Heart right ventricle (tissue), 16 donors: ENCODE data around the gene ZNF521. TPM values are rescaled to one million over a fixed set of nuclear protein-coding genes. Genes with fewer than 3 reads are reported as not detected.

Source experiments
- ATAC-seq, 8 donors: fragments of 200-7000 bp; cut with Tn5 transposase; one replicate each; pipeline ENCODE4 v1.9.1; 2020; ENCODE audit warnings: mild to moderate bottlenecking in 8 of 8, moderate library complexity in 8 of 8, moderate number of reproducible peaks in 1 of 8
- DNase-seq, 2 donors: peaks; one replicate each; pipeline ENCODE4 v3.0.0-alpha.2; 2020
- H3K27ac ChIP-seq, 10 donors: fragments of 200-600 bp; sonication (generic) in 2 of 10; one replicate each; pipeline versions ENCODE4 v1.5.0 to v1.8.0; 2020 to 2022; ENCODE audit warnings: mild to moderate bottlenecking in 3 of 10
- H3K27me3 ChIP-seq, 7 donors: fragments of 200-600 bp; one replicate each; pipeline ENCODE4 v1.8.0; 2021 to 2022; ENCODE audit warnings: mild to moderate bottlenecking in 2 of 7
- H3K36me3 ChIP-seq, 9 donors: fragments of 200-600 bp; sonication (generic) in 1 of 9; one replicate each; pipeline versions ENCODE4 v1.5.0 to v1.8.0; 2020 to 2022; ENCODE audit warnings: mild to moderate bottlenecking in 2 of 9
- H3K4me1 ChIP-seq, 9 donors: fragments of 200-600 bp; sonication (generic) in 1 of 9; one replicate each; pipeline versions ENCODE4 v1.5.0 to v1.8.0; 2020 to 2022; ENCODE audit warnings: mild to moderate bottlenecking in 4 of 9
- H3K4me3 ChIP-seq, 10 donors: fragments of 200-600 bp; sonication (generic) in 2 of 10; one replicate each; pipeline versions ENCODE4 v1.5.0 to v1.8.0; 2020 to 2022; ENCODE audit warnings: mild to moderate bottlenecking in 7 of 10, moderate library complexity in 2 of 10
- H3K9me3 ChIP-seq, 11 donors: fragments of 200-600 bp in 10 of 11; sonication (generic) in 2 of 11; one replicate each; pipeline versions ENCODE4 v1.5.0 to v1.8.0; 2013 to 2022; ENCODE audit warnings: mild to moderate bottlenecking in 2 of 11, control low read depth in 1 of 11, moderate library complexity in 1 of 11
- CTCF ChIP-seq, 9 donors: fragments of 200-600 bp; sonication (generic) in 2 of 9; IDR thresholded peaks; one replicate each; pipeline versions ENCODE4 v1.5.0 to v1.8.0; 2021 to 2022; ENCODE audit warnings: antibody characterized with exemption in 9 of 9, mild to moderate bottlenecking in 5 of 9, moderate library complexity in 1 of 9
- WGBS, 2 donors: extraction: QIAGEN DNeasy Blood & Tissue Kit; methylation state at CpG; one replicate each; pipeline ENCODE4 v1.1.7; 2013; ENCODE audit warnings: inconsistent platforms in 1 of 2; 5-methylcytosine and 5-hydroxymethylcytosine counted together
- intact Hi-C, 10 donors: fragments of 100-400 bp; cut with DNase I; formaldehyde crosslinking; loops; one replicate each; pipeline versions ENCODE4 v1.11.1 to v1.14.2; 2022
- polyA plus RNA-seq, 2 donors: library from polyadenylated mRNA; stranded (reverse); fragments of 200-250 nt; gene quantifications; one replicate each; pipeline ENCODE4 v1.2.3, GENCODE V29; 2013
- total RNA-seq, 10 donors: library from RNA; stranded (reverse); fragmentation: NEBNext Ultra II Directional in 3 of 10; extraction: Animal tissue kit (Norgen Biotek cat#: 25700) in 3 of 10; gene quantifications; one replicate each; pipeline versions ENCODE4 v1.2.1 to v1.2.4, GENCODE V29; 2021 to 2023
- donor health status: Arrhythmogenic right ventricular cardiomyopathy.
- donor health status: ischemic (EF 13 %, LVEDD 7.1; RV severe dilation, severe dysfunction).
- donor health status: healthy with polysubstance abuse.
- donor health status: DM: no; HTN: yes; CAD: no.
- donor health status: DM: no; HTN: no; CAD: no.
- donor health status: ischemic (EF 25% LVEDD 6.9; RV normal size, moderate dysfunction).
- donor health status: ischemic (EF 25% LVEDD 5.7; RV mildly dilated, moderate dysfunction).
- donor health status: healthy.
- donor health status: DM: yes; HTN: yes; CAD: no.
- donor health status: Ischemic cardiomyopathy.
- donor health status: ischemic (EF 35%, LVEDD 5.7; RV mildly dilated, moderate dysfunction).
- donor health status: nonischemic (EF 11% LVEDD 7.7; RV severe dilation, severe dysfunction).
- donor health status: DM: yes; HTN: yes; CAD: no.
- donor health status: PGD.
- donor health status: ischemic (EF 29% LVEDD 5.4; RV normal size, mild dysfunction).
- donor health status: nonischemic (EF 23%, LVEDD 6.1; RV moderate dilation, normal function).

The ZNF521 gene
- total and polyA plus RNA-seq, 12 donors = 3.3 to 26.4 (median 15.5) TPM

GRCh38 chr18:25283781-25284180, 68.2 kb downstream of the ZNF521 start:
- WGBS, 2 donors = 36 to 57% methylated on average over 2 of the region's 2 CpGs
- no peaks in the 10 kb centered on the region for H3K27me3 ChIP-seq
- H3K27ac ChIP-seq = peak overlapping the region; percentile 38 to 91 (median 73)
- H3K4me3 ChIP-seq = peak overlapping the region in 3 of 10 donors; percentile 27 to 30 (median 27)
- intact Hi-C loops = loop anchor here in 7 of 10 donors (2.0 to 10.0 kb wide), 6 partner anchors 46 to 119 kb away; no protein-coding TSS in a partner anchor
- ATAC-seq = no peak
- H3K36me3 ChIP-seq = no peaks in the 10 kb centered on the region
- peaks cover 8 to 86% (median 71%) of the 10 kb centered on the region in 9 donors for H3K4me1 ChIP-seq
- no peak for TF ChIP-seq CTCF (IDR thresholded peaks at IDR 0.05)
- DNase-seq = no peak
- H3K9me3 ChIP-seq = no peaks in the 10 kb centered on the region

GRCh38 chr18:25282896-25283703, 68.9 kb downstream of the ZNF521 start:
- no peaks in the 10 kb centered on the region for H3K27me3 ChIP-seq
- intact Hi-C loops = loop anchor here in 6 of 10 donors (2.0 to 10.0 kb wide), 6 partner anchors 46 to 118 kb away; no protein-coding TSS in a partner anchor
- no peak for DNase-seq
- no peak for ATAC-seq
- H3K27ac ChIP-seq = peak overlapping the region in 9 of 10 donors; percentile 4 to 91 (median 75)
- TF ChIP-seq CTCF (IDR thresholded peaks at IDR 0.05) = no peak
- H3K4me3 ChIP-seq = no peak overlapping the region
- no peaks in the 10 kb centered on the region for H3K36me3 ChIP-seq
- peaks cover 8 to 89% (median 70%) of the 10 kb centered on the region in 9 donors for H3K4me1 ChIP-seq
- WGBS, 2 donors = 81 to 83% methylated on average over 4 of the region's 4 CpGs
- no peaks in the 10 kb centered on the region for H3K9me3 ChIP-seq

GRCh38 chr18:25282282-25282681, 69.7 kb downstream of the ZNF521 start:
- Histone ChIP-seq H3K36me3 (no peaks in the 10 kb centered on the region), H3K9me3 (no peaks in the 10 kb centered on the region), H3K4me3 (no peak overlapping the region), H3K4me1 (peaks cover 8 to 87% (median 65%) of the 10 kb centered on the region in 9 donors), H3K27ac (peak overlapping the region in 7 of 10 donors; percentile 26 to 91 (median 78)), H3K27me3 (no peaks in the 10 kb centered on the region)
- intact Hi-C loops = loop anchor here in 6 of 10 donors (2.0 to 10.0 kb wide), 6 partner anchors 45 to 117 kb away; no protein-coding TSS in a partner anchor
- peak in 5 of 8 donors; percentile 21 to 36 (median 25) for ATAC-seq
- DNase-seq = peak in 1 of 2 donors; percentile 20
- 47 to 58% methylated on average over 8 of the region's 8 CpGs for WGBS, 2 donors
- TF ChIP-seq CTCF (IDR thresholded peaks at IDR 0.05) = no peak

- intact Hi-C loops = loop anchor here in 6 of 10 donors (5.0 to 10.0 kb wide), 5 partner anchors 44 to 117 kb away; no protein-coding TSS in a partner anchor
- no peak overlapping the region for H3K4me3 ChIP-seq
- H3K4me1 ChIP-seq = peaks cover 8 to 80% (median 59%) of the 10 kb centered on the region in 9 donors
- no peak for ATAC-seq
- WGBS, 2 donors = 59 to 79% methylated on average over 6 of the region's 6 CpGs
- DNase-seq = no peak
- no peaks in the 10 kb centered on the region for H3K36me3 ChIP-seq
- H3K27me3 ChIP-seq = no peaks in the 10 kb centered on the region
- peak overlapping the region in 7 of 10 donors; percentile 26 to 91 (median 71) for H3K27ac ChIP-seq
- no peak for TF ChIP-seq CTCF (IDR thresholded peaks at IDR 0.05)
- no peaks in the 10 kb centered on the region for H3K9me3 ChIP-seq
Measured at GRCh38 chr18:25281556-25281955, 70.4 kb downstream of the ZNF521 start.
